NCI-H748 treated with DMSO at 0.1 percent for 48 hours (cell line): ENCODE data around the gene GNL1.

ENCODE experiments used
- DNase-seq: peaks from one replicate; lab custom pipeline; 2025; lab: John Stamatoyannopoulos, UW

Gene GNL1, protein sequence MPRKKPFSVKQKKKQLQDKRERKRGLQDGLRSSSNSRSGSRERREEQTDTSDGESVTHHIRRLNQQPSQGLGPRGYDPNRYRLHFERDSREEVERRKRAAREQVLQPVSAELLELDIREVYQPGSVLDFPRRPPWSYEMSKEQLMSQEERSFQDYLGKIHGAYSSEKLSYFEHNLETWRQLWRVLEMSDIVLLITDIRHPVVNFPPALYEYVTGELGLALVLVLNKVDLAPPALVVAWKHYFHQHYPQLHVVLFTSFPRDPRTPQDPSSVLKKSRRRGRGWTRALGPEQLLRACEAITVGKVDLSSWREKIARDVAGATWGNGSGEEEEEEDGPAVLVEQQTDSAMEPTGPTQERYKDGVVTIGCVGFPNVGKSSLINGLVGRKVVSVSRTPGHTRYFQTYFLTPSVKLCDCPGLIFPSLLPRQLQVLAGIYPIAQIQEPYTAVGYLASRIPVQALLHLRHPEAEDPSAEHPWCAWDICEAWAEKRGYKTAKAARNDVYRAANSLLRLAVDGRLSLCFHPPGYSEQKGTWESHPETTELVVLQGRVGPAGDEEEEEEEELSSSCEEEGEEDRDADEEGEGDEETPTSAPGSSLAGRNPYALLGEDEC

DNA sequence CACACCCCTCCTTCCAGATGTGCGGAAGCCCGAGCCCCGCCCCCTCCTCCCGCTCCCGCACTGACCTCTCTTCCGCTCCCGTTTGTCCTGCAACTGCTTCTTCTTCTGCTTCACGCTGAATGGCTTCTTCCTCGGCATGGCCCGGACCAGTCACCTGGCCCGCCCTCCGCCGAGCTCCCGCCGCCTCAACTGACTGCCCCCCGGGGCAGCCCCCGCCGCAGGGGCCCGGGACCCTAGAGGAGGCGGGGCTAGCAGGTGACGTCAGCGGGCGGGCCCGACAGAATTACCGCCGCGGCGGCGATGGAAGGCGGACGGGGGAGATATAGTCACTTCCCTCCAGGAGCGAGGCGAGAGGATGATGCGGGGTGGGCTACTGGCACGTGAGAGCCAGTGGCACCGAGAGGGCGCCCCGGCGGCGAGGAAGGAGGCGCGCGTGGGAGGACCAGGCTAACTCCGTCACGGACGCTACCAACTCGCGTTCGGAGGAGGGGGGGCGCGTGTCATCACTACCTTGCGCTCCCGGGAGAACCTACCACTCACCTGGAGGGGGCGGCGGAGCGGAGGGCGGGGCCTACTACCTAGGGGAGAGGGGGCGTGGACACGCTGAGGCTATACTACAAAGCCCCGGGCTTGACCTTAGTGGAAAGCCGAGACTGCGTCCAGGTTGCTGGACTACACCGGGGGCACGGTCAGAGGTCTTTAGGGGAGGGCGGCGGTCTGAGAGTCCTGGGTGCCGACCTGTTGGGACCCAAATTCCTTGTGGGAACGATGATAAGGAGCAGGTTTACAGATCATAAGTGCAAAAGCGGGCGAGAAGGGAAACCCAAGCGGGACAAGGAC is at the start of gene GNL1:
Gene GNL1 (minus strand): TSS at position 424 of the 840 bp plus-strand sequence. CDS start 286 bp downstream, at position 138.
- peak; percentile 89 for DNase-seq

DNA sequence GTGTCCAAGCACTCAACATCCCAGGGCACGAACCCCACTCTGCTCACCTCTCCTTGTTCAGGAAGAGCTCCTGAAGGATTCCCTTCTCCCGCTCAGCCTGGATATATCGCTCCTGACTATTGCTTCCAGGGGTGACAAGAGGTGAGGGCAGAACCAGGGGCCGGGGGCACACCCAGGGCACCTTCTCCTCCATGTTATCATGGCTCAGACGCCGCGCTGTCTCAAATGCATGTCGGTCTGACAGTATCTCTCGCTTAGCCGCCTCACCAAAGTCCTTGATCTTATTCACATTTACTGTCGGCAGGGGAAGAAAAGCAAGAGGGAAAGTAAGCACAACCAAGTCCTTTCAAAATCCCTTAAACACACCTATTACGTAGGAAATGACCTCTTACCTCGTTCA is 47.7 kb upstream of the GNL1 start:
- no peak for DNase-seq

DNA sequence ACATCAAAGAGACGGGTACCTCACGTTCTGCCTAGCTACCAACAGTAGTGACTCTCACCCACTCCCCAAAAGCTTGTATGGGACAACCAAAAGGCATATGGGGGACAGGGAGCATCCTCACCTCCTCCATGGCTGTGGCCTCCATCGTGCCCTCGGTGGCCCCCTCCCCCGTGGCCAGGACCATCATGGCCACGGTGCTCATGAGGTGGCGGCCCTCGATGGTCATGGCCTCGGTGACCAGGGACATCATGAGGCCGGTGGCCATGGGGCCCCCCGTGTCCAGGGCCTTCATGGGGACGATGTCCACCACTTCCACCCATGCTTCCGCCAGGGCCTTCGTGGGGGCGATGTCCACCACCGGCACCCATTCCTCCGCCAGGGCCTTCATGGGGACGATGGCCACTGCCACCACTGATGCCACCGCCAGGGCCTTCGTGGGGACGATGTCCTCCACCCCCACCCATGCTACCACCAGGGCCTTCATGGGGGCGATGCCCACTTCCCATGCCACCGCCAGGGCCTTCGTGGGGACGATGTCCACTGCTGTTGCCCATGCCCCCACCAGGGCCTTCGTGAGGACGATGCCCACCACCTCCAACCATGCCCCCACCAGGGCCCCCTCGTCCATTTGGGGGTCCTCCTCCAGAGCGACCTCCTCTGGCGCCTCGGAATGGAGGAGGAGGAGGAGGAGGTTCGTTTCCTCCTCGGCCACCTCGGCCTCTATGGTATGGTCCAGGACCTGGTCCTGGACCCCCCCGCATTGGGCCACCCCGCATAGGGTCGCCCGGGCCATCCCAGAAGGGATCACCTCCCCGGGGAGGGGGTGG is 45.7 kb upstream of the GNL1 start:
- DNase-seq, result no peak

DNA sequence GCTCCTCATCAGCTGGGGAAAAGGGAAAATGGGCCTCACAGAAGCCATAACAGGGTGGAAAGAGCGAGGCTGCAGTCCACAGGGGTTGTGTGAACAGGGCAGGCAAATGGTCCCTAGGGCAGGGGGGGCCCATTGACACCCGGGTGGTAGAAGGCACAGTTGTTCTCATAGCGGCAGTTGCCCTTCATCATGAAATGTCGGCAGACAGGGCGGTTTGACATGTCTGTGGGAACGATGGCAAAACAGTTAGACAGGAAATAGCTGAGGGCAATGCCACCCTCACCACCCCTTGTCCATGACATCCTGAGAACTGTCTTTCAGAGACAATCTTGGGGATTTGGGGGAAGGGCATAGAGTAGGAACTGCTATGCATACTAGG is 45.1 kb upstream of the GNL1 start:
- DNase-seq, result no peak

DNA sequence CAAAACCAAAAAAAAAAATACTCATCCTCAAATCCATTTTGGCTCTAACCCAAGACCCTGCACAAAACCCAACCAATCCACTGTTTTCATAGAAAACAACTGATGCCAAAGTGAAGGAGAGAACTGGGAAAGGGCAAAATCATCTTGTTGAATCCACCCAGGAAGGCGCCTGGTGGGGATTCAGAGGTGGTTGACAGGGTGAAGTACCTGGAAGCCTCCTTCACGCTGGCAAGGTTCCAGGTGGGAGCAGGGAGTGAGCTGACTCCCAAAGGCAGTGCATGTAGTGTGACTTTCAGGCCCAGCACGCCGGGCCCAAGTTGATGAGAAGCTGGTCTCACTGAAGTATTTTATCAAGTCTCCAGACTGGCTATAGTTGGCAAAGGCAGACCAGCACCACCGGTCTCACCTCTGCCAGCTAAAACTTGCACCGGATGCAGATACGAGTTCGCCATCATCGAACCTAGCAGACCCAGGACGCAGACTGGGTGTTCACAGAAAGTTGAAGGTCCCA is 44.2 kb upstream of the GNL1 start:
- DNase-seq, result no peak

DNA sequence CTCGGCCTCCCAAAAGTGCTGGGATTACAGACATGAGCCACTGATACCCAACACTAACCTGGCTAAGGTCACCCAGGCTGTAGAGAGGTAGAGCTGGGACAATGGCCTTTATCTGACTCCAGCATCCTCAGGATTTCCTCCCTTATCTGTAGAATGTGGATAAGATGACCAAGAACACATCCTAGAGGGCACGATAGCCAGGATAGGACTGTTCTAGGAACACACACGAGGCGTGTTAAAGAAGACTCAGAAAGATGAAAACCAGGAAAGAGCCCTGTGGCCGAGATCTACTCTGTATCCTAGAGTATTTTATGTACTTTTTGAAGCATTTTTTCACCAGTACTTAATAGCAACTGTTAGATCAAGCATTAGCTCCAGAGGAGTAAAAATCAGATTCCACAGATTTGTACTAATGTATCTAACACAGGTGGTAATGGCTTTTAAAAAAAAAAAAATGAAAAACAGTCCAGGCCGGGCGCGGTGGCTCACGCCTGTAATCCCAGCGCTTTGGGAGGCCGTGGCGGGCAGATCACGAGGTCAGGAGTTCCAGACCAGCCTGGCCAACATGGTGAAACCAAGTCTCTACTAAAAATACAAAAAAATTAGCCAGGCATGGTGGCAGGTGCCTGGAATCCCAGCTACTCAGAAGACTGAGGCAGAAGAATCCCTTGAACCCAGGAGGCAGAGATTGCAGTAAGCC is 43.5 kb upstream of the GNL1 start:
- DNase-seq, result no peak

DNA sequence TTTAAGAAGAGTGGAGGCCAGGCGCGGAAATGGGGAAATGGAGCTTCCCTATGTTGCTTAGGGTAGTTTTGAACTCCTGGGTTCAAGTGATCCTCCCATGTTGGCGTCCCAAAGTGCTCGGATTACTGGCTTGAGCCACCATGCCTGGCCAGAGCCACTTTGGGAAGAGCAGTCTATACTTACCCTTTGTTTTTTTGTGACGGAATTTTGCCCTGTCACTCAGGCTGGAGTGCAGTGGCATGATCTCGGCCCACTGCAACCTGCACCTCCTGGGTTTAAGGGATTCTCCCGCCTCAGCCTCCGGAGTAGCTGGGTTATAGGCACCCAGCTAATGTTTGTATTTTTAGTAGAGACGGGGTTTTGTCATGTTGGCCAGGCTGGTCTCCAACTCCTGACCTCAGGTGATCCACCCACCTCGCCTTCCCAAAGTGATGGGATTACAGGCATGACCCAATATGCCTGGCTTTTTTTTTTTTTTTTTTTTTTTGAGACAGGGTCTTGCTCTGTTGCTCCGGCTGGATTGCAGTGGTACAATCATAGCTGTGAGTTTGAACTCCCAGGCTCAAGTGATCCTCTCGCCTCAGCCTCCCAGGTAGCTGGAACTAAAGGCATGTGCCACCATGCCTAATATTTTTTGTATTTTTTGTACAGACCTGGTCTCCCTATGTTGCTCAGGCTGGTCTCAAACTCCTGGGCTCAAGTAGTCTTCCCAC is 42.8 kb upstream of the GNL1 start:
- DNase-seq, result no peak

DNA sequence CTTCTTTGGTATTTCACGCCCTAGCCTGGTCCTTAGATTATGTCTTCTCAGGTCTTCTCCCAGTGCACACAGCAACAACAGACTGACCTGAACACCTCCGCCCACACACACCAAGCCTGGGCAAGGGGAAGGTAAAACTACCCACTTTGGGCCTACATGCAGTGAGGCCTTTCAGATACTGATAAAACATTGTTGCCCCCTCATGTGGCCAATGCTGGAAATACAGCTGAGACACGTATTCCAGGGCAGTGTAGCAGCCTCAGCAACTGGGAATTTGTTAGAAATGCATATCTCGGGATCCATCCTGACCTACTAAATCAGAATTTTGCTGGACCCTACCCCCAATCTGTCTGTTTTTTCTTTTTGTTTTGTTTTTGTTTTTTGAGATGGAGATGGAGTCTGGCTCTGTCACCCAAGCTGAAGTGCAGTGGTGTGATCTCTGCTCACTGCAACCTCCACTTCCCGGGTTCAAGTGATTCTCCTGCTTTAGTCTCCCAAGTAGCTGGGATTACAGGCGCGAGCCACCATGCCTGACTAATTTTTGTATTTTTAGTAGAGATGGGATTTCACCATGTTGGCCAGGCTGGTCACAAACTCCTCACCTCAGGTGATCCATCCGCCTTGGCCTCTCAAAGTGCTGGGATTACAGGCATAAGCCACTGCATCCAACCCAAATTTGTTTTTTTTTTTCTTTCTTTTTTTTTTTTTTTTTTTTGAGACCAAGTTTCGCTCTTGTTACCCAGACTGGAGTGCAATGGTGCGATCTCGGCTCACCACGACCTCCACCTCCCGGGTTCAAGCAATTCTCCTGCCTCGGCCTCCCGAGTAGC is 41.2 kb upstream of the GNL1 start:
- DNase-seq, result peak; percentile 40

DNA sequence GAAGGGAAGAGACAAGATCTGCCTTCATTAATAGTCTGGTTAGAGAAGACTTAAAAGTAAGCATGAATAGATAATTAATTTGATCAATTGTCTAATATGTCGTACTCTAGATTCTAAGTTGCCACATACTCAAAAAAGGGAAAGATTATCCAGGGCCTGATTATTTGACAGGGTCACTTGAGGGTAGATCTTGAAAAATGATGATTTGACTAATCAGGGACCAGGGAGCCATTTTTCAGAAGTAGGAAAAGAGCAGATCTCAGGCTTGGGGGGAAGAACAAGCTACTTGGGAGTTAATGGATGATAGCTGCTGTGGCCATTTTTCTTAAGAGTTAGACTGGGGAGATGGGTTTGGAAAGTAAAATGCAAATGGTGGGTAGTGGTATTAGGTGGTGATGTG is 36.0 kb upstream of the GNL1 start:
- no peak for DNase-seq

DNA sequence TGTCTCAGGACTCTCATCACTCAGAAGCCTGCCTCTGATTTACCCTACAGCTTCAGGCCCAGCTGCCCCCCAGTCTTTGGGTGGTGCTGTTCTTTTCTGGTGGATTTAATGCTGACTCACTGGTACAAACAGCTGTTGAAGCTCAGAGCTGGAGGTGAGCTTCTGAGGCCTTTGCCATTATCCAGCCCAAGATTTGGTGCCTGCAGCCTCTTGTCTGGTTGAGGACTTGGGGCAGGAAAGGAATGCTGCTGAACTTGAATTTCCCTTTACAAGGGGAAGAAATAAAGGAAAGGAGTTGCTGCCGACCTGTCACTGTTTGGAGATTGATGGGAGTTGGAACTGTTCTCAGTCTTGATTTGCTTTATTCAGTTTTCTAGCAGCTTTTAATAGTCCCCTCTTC is 34.7 kb upstream of the GNL1 start:
- no peak for DNase-seq

DNA sequence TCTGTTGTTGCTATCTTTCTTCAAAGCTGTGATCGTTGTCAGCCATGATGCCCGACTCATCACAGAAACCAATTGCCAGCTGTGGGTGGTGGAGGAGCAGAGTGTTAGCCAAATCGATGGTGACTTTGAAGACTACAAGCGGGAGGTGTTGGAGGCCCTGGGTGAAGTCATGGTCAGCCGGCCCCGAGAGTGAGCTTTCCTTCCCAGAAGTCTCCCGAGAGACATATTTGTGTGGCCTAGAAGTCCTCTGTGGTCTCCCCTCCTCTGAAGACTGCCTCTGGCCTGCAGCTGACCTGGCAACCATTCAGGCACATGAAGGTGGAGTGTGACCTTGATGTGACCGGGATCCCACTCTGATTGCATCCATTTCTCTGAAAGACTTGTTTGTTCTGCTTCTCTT is 34.2 kb upstream of the GNL1 start:
- DNase-seq, result no peak

DNA sequence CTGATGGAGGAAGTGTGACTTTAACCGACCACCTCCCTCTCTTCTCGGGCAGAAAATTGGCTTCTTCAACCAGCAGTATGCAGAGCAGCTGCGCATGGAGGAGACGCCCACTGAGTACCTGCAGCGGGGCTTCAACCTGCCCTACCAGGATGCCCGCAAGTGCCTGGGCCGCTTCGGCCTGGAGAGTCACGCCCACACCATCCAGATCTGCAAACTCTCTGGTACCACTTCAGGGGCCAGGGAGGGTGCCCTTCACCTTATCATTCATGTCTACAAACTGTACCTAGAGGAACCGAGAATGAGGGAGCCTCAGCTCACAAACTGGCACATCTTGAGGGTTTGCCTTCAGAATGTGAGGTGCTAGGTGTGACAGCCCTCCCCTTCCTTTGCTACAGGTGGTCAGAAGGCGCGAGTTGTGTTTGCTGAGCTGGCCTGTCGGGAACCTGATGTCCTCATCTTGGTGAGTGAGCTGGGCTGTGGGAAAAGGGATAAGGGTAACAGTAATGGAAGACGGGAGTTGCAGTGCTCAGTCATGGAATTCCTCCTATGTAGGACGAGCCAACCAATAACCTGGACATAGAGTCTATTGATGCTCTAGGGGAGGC is 33.6 kb upstream of the GNL1 start:
- DNase-seq, result no peak

DNA sequence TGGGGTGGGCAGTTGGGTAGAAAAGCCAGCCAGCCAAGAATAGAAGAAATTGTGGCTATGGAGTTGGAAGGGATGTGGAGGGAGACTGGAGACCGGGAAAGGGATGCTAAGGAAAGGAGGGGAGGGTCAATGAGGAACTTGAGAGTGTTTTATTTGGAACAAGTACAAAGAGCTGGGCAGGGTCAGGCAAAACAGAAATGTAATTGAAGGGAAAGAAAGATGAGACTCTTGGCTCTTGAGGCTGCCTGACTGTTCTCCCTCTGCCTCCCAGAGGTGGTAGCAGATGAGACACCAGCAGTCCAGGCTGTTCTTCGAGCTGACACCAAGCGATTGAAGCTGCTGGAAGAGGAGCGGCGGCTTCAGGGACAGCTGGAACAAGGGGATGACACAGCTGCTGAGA is 27.6 kb upstream of the GNL1 start:
- no peak for DNase-seq

DNA sequence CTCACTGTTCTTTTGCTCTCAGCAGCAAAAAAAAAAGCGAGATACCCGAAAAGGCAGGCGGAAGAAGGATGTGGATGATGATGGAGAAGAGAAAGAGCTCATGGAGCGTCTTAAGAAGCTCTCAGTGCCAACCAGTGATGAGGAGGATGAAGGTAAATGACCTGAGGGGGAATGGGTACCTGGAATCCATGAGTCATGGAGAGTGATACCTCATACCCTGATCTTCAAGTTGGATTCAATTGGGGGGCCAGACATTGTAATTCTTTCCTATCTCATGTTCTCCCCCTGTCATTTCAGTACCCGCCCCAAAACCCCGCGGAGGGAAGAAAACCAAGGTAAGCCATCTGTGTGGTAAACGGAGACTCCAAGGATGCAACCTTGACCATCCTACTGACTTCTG is 21.8 kb upstream of the GNL1 start:
- DNase-seq, result no peak

DNA sequence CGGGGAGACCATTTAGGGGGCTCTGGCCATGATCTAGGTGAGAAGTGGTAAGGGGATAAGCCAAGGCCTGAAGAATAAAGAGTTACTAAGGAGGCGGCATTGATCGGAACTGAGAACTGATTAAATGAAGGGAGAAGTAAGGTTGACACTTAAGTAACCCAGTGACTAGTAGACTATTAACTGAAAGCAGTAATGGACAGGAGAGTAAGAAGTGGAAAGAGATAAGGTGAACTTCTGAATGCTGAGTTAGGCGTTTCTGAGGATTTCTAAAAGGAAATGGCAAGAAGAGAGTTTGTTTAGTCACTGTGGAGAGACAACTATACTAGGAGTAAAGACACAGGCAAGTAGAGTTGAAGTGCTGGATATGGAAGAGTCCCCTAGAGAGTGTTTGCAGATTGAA is 16.8 kb upstream of the GNL1 start:
- no peak for DNase-seq

DNA sequence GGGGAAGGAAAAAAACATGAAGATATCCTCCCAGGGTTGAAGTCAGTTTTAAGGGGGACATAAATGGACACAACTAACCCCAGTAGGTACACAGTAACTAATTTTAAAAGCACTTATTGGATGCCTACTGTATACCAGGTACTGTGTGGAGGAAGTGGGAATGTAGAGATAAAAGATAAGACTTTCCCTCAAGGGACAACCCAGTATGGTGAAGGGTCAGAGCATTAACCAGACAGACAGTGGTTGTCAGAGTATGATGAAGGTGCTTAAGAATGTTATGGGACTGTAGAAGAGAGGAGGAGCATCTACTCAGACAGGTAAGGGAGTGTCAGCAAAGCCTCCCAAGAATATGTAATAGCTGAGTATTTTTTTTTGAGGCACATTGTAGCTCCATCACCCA is 15.9 kb upstream of the GNL1 start:
- no peak for DNase-seq

DNA sequence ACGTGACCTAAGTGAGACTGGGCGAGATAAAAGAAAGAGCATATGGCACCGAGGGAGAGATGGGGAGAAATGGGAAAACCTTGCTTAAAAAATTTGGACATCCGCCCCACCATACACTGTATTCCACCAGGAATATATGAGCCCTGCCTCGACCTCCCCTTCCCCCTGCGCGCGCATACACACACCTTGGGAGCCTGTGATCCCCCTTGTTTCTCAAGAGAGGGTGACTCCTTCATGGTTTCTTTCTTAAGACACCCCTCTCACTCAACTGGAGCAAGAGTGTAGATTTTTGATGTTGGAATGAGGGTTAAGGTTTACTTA is 15.4 kb upstream of the GNL1 start:
- DNase-seq, result no peak

DNA sequence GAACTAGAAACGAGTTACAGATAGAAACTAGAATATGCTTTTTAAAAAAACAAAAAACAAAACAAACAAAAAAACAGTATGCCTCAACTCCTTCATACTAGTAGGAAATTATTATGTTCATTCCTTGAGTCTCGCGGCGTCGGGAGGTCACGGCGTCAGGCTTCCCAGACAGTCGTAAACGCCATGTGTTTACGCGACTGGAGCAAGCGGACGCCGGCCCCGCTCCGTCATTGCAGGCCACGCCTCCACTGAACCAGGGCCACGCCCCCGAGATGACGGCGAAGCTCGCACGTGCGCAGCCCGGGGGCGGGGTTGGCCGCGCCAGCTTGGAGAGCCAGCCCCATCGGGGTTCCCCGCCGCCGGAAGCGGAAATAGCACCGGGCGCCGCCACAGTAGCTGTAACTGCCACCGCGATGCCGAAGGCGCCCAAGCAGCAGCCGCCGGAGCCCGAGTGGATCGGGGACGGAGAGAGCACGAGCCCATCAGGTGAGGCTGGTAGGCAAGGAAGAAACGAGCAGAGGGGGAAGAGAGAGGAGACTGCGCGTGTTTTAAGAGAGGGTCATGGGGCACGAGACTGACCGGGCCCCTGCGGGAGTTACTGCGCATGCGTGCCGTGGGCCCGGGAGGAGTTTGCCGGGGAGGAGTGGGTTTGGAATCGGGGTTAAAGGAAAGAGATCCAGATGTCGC is 14.9 kb upstream of the GNL1 start, which contains the start of gene ABCF1:
Gene ABCF1 (plus strand): TSS at position 368 of the 687 bp plus-strand sequence. CDS start 46 bp downstream, at position 414.
- DNase-seq, result peak; percentile 94

DNA sequence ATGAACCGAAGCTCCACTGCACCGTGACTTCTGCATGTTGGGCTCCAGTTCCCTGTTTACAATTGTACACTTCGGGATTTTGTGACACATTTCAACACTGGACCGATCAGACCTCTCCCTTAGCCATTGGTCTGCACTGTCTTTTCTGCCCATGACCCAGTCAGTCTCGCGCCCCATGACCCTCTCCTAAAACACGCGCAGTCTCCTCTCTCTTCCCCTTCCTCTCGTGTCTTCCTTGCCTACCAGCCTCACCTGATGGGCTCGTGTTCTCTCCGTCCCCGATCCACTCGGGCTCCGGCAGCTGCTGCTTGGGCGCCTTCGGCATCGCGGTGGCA is 14.4 kb upstream of the GNL1 start:
- DNase-seq, result no peak
